CD14-positive monocyte (primary cell): Measurements from ENCODE around the gene TAF1A. TPM values are rescaled to one million over a fixed set of nuclear protein-coding genes. Genes with fewer than 3 reads are reported as not detected.

Experiments used
- DNase-seq, 3 donors: peaks; one replicate each; pipeline ENCODE4 v3.0.0-alpha.2; 2011 to 2022
- H2AFZ ChIP-seq: 2 replicates; pipeline ENCODE4 v1.6.0; 2012; ENCODE audit warnings: mild to moderate bottlenecking, low read depth, low read length, inconsistent platforms; ENCODE audit not compliant: insufficient read depth, poor library complexity, severe bottlenecking
- H3K27ac ChIP-seq, 2 donors: 1 replicate in 1 of 2; 2 replicates in 1 of 2; pipeline ENCODE4 v1.5.1; 2012 to 2013; ENCODE audit warnings: low read length in 2 of 2, control low read depth in 1 of 2, inconsistent platforms in 1 of 2, low read depth in 1 of 2, mild to moderate bottlenecking in 1 of 2
- H3K27me3 ChIP-seq, 2 donors: one replicate each; pipeline versions ENCODE4 v1.6.0 to v1.6.1; 2011 to 2013; ENCODE audit warnings: low read length in 2 of 2; ENCODE audit not compliant: control insufficient read depth in 2 of 2, insufficient read depth in 2 of 2
- H3K36me3 ChIP-seq, 2 donors: replicated peaks in 1 of 2; 1 replicate in 1 of 2; 2 replicates in 1 of 2; pipeline versions ENCODE4 v1.5.1 to v1.6.1; 2012 to 2013; ENCODE audit warnings: low read length in 2 of 2, control low read depth in 1 of 2, inconsistent platforms in 1 of 2, mild to moderate bottlenecking in 1 of 2; ENCODE audit not compliant: insufficient read depth in 2 of 2, control insufficient read depth in 1 of 2
- H3K4me1 ChIP-seq, 2 donors: 1 replicate in 1 of 2; 2 replicates in 1 of 2; pipeline versions ENCODE4 v1.5.1 to v1.6.1; 2012 to 2013; ENCODE audit warnings: low read length in 2 of 2, control low read depth in 1 of 2, inconsistent platforms in 1 of 2, mild to moderate bottlenecking in 1 of 2, moderate library complexity in 1 of 2; ENCODE audit not compliant: insufficient read depth in 2 of 2, control insufficient read depth in 1 of 2
- H3K4me2 ChIP-seq: replicated peaks from 2 replicates; pipeline ENCODE3; 2012; ENCODE audit warnings: low read length, moderate library complexity, mild to moderate bottlenecking; ENCODE audit not compliant: poor library complexity, severe bottlenecking; ENCODE audit errors: extremely low read depth
- H3K4me3 ChIP-seq, 3 experiments: fragments of 200-600 bp in 1 of 3; sonication (generic) in 1 of 3; replicated peaks in 1 of 3; 1 replicate in 2 of 3; 2 replicates in 1 of 3; pipeline ENCODE4 v1.5.1; 2011 to 2013; ENCODE audit warnings: low read length in 3 of 3, mild to moderate bottlenecking in 3 of 3, control low read depth in 2 of 3, low read depth in 2 of 3, inconsistent platforms in 1 of 3, moderate library complexity in 1 of 3
- H3K79me2 ChIP-seq: 2 replicates; pipeline ENCODE4 v1.6.0; 2012; ENCODE audit warnings: mild to moderate bottlenecking, control low read depth, inconsistent platforms, low read length, moderate library complexity; ENCODE audit not compliant: insufficient read depth
- H3K9ac ChIP-seq: 2 replicates; pipeline ENCODE4 v1.6.0; 2017; ENCODE audit warnings: low read length, mild to moderate bottlenecking; ENCODE audit not compliant: insufficient read depth, poor library complexity, severe bottlenecking
- H3K9me3 ChIP-seq, 2 donors: replicated peaks in 1 of 2; 1 replicate in 1 of 2; 2 replicates in 1 of 2; pipeline versions ENCODE4 v1.5.1 to v1.6.1; 2012 to 2013; ENCODE audit warnings: low read length in 2 of 2, control low read depth in 1 of 2; ENCODE audit not compliant: control insufficient read depth in 1 of 2, insufficient read depth in 1 of 2
- H4K20me1 ChIP-seq: 2 replicates; pipeline ENCODE4 v1.6.0; 2012; ENCODE audit warnings: mild to moderate bottlenecking, low read length, control low read depth, moderate library complexity; ENCODE audit not compliant: insufficient read depth
- H3K27ac Mint-ChIP-seq, 7 donors: one replicate each; pipeline ENCODE4 v1.8.0; 2020; ENCODE audit warnings: mild to moderate bottlenecking in 7 of 7, mixed read lengths in 7 of 7, moderate library complexity in 6 of 7, inconsistent platforms in 2 of 7
- H3K27me3 Mint-ChIP-seq, 3 donors: one replicate each; pipeline ENCODE4 v1.8.0; 2021 to 2022; ENCODE audit warnings: low read depth in 3 of 3, mild to moderate bottlenecking in 3 of 3, mixed read lengths in 3 of 3, moderate library complexity in 3 of 3, inconsistent platforms in 1 of 3
- H3K36me3 Mint-ChIP-seq, 2 donors: one replicate each; pipeline ENCODE4 v1.8.0; 2020; ENCODE audit warnings: mixed read lengths in 2 of 2, inconsistent platforms in 1 of 2, mild to moderate bottlenecking in 1 of 2
- H3K4me1 Mint-ChIP-seq: one replicate; pipeline ENCODE4 v1.8.0; 2020; ENCODE audit warnings: mild to moderate bottlenecking, mixed read lengths
- H3K4me3 Mint-ChIP-seq, 2 donors: one replicate each; pipeline ENCODE4 v1.8.0; 2020; ENCODE audit warnings: mild to moderate bottlenecking in 2 of 2, mixed read lengths in 2 of 2, moderate library complexity in 1 of 2
- H3K9me3 Mint-ChIP-seq, 7 donors: one replicate each; pipeline ENCODE4 v1.8.0; 2020 to 2022; ENCODE audit warnings: mixed read lengths in 7 of 7, mild to moderate bottlenecking in 6 of 7, moderate library complexity in 6 of 7, inconsistent platforms in 2 of 7
- WGBS: methylation state at CpG from one replicate; pipeline ENCODE4 v1.1.5; 2013; ENCODE audit warnings: missing lambda C conversion rate; ENCODE audit not compliant: insufficient coverage; 5-methylcytosine and 5-hydroxymethylcytosine counted together
- intact Hi-C, 2 donors: fragments of 100-400 bp; cut with micrococcal nuclease; formaldehyde crosslinking; loops; one replicate each; pipeline versions ENCODE4 v1.15.0 to v1.15.1; 2023
- polyA plus RNA-seq, 3 donors: library from polyadenylated mRNA; depleted of rRNA in 1 of 3; unstranded in 2 of 3; stranded (reverse) in 1 of 3; fragments of 300-500 nt in 2 of 3; fragments of >200 nt in 1 of 3; fragmentation: Illumina TruSeq in 2 of 3; gene quantifications; 1 replicate in 2 of 3; 2 replicates in 1 of 3; pipeline ENCODE4 v1.2.3, GENCODE V29; 2012 to 2021
- TF ChIP-seq, protein P1 (sequence below): fragments of 200-600 bp; IDR thresholded peaks from one replicate; pipeline ENCODE4 v1.8.0; 2022; ENCODE audit warnings: antibody characterized with exemption, mild to moderate bottlenecking

The TAF1A gene
- polyA plus RNA-seq, 3 donors: 1.3 to 5.1 (median 2.5) TPM

- H3K27me3 Mint-ChIP-seq: peaks cover 4 to 14% (median 7%) of the 10 kb centered on the region in 3 donors
- H3K9ac ChIP-seq: no peak overlapping the region
- H3K9me3 ChIP-seq: no peaks in the 10 kb centered on the region
- H3K79me2 ChIP-seq: no peaks in the 10 kb centered on the region
- H3K36me3 ChIP-seq: no peaks in the 10 kb centered on the region
- H3K4me2 ChIP-seq: no peak overlapping the region
- intact Hi-C loops: no loop called here
- H3K4me3 Mint-ChIP-seq: no peak overlapping the region
- TF ChIP-seq, protein P1, sequence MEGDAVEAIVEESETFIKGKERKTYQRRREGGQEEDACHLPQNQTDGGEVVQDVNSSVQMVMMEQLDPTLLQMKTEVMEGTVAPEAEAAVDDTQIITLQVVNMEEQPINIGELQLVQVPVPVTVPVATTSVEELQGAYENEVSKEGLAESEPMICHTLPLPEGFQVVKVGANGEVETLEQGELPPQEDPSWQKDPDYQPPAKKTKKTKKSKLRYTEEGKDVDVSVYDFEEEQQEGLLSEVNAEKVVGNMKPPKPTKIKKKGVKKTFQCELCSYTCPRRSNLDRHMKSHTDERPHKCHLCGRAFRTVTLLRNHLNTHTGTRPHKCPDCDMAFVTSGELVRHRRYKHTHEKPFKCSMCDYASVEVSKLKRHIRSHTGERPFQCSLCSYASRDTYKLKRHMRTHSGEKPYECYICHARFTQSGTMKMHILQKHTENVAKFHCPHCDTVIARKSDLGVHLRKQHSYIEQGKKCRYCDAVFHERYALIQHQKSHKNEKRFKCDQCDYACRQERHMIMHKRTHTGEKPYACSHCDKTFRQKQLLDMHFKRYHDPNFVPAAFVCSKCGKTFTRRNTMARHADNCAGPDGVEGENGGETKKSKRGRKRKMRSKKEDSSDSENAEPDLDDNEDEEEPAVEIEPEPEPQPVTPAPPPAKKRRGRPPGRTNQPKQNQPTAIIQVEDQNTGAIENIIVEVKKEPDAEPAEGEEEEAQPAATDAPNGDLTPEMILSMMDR: no peak
- no peaks in the 10 kb centered on the region for H3K36me3 Mint-ChIP-seq
- whole genome bisulfite sequencing: 89% methylated on average over 18 of the region's 21 CpGs
- H3K4me1 Mint-ChIP-seq: peaks cover 5% of the 10 kb centered on the region
- no peak overlapping the region for H2AFZ ChIP-seq
- peak overlapping the region in 2 of 7 donors; percentile 10 to 25 for H3K27ac Mint-ChIP-seq
- H3K4me3 ChIP-seq: no peak overlapping the region
- no peaks in the 10 kb centered on the region for H3K4me1 ChIP-seq
- H3K27me3 ChIP-seq: peaks cover 0 to 4% of the 10 kb centered on the region in 2 donors
- H3K27ac ChIP-seq: no peak overlapping the region
- no peaks in the 10 kb centered on the region for H4K20me1 ChIP-seq
- H3K9me3 Mint-ChIP-seq: peaks cover 0 to 2% (median 0%) of the 10 kb centered on the region in 7 donors
- no peak for DNase-seq
These were observed 45.9 kb downstream of the TAF1A start for GRCh38 chr1:222543817-222544216.

DNA sequence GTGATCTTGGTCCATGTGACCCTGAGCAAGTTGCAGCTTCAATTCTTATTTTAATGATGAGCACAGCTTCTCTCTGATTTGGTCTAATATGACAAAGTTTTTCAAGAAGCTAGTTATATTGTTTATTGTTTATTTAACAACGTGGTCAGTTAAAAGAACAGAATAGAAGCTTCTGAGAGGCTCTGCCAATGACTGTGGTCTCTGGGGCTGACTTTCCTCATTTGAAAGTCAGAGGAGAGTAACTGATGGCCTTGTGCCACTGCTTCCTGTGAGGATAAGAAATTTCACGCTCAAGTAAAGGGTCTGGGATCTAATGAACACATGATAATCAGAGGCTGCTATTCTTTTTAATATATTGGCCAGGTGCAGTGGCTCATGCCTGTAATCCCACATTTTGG lies 49.1 kb downstream of the TAF1A start:
- no peak overlapping the region for H3K4me2 ChIP-seq
- no peak overlapping the region for H2AFZ ChIP-seq
- Mint-ChIP-seq H3K27ac (no peak overlapping the region), H3K4me1 (peaks cover 2% of the 10 kb centered on the region), H3K27me3 (peaks cover 3 to 6% (median 4%) of the 10 kb centered on the region in 3 donors), H3K4me3 (no peak overlapping the region), H3K9me3 (peaks cover 0 to 2% (median 0%) of the 10 kb centered on the region in 7 donors), H3K36me3 (no peaks in the 10 kb centered on the region)
- H3K9me3 ChIP-seq: no peaks in the 10 kb centered on the region
- H3K4me1 ChIP-seq: no peaks in the 10 kb centered on the region
- H3K27ac ChIP-seq: no peak overlapping the region
- WGBS: 90% methylated on average over 2 of the region's 2 CpGs
- H4K20me1 ChIP-seq: no peaks in the 10 kb centered on the region
- TF ChIP-seq, protein P1: no peak
- no peaks in the 10 kb centered on the region for H3K36me3 ChIP-seq
- intact Hi-C loops: no loop called here
- H3K9ac ChIP-seq: no peak overlapping the region
- no peak overlapping the region for H3K4me3 ChIP-seq
- H3K27me3 ChIP-seq: no peaks in the 10 kb centered on the region
- H3K79me2 ChIP-seq: no peaks in the 10 kb centered on the region
- DNase-seq: no peak
